PC-3 (cell line): ENCODE results near the gene CLCN5. TPM values are rescaled to one million over a fixed set of nuclear protein-coding genes. Genes with fewer than 3 reads are reported as not detected.

Experiments
- ATAC-seq: fragments of 200-7000 bp; cut with Tn5 transposase; 2 replicates; pipeline ENCODE4 v1.9.1; 2020; ENCODE audit warnings: mild to moderate bottlenecking, moderate library complexity
- BruUV-seq: library from RNA; stranded (reverse); fragments of 400-500 nt; replicated peaks from 2 replicates; lab custom pipeline; 2021; lab: Mats Ljungman, UMichigan
- CTCF ChIA-PET: fragments of 300-600 bp; sonication (Branson Sonifier 250); formaldehyde crosslinking; loops from one replicate; lab custom pipeline; 2022; ENCODE audit warnings: antibody characterized with exemption; lab: Charles Lee
- POLR2A ChIA-PET: fragments of 300-600 bp; sonication (Branson Sonifier 250); formaldehyde crosslinking; loops from one replicate; lab custom pipeline; 2022; ENCODE audit warnings: antibody characterized with exemption; ENCODE audit not compliant: unreplicated experiment; lab: Charles Lee
- DNase-seq: peaks from one replicate; pipeline ENCODE4 v3.0.0-alpha.2; 2015
- H2AFZ ChIP-seq: fragments of 300-600 bp; sonication (generic); 2 replicates; pipeline ENCODE4 v1.6.0; 2016; ENCODE audit warnings: antibody characterized with exemption, low read length
- H3F3A ChIP-seq: fragments of 300-600 bp; sonication (generic); one replicate; pipeline ENCODE4 v1.6.0; 2017; ENCODE audit warnings: antibody characterized with exemption, low read length, control low read depth, mild to moderate bottlenecking; ENCODE audit not compliant: unreplicated experiment
- H3K27ac ChIP-seq: fragments of 300-600 bp; sonication (generic); 2 replicates; pipeline ENCODE4 v1.5.1; 2016; ENCODE audit warnings: mild to moderate bottlenecking, low read length
- H3K27me3 ChIP-seq: fragments of 300-600 bp; sonication (generic); 2 replicates; pipeline ENCODE4 v1.6.1; 2016; ENCODE audit warnings: low read length, mixed read lengths
- H3K36me3 ChIP-seq: fragments of 300-600 bp; sonication (generic); 2 replicates; pipeline ENCODE4 v1.6.1; 2016; ENCODE audit warnings: low read depth, mixed run types, low read length, mixed read lengths
- H3K4me1 ChIP-seq: fragments of 300-600 bp; sonication (generic); 2 replicates; pipeline ENCODE4 v1.5.1; 2016; ENCODE audit warnings: low read length; ENCODE audit not compliant: insufficient read depth
- H3K4me2 ChIP-seq: fragments of 300-600 bp; sonication (generic); 2 replicates; pipeline ENCODE4 v1.6.0; 2016; ENCODE audit warnings: low read length
- H3K4me3 ChIP-seq: fragments of 300-600 bp; sonication (generic); 2 replicates; pipeline ENCODE4 v1.5.1; 2016; ENCODE audit warnings: mild to moderate bottlenecking, low read length, mixed read lengths
- H3K79me2 ChIP-seq: fragments of 300-600 bp; sonication (generic); 2 replicates; pipeline ENCODE4 v1.6.1; 2017; ENCODE audit warnings: low read length, mixed read lengths
- H3K9ac ChIP-seq: fragments of 300-600 bp; sonication (generic); 2 replicates; pipeline ENCODE4 v1.6.0; 2016; ENCODE audit warnings: mild to moderate bottlenecking, low read length
- H3K9me2 ChIP-seq: fragments of 300-600 bp; sonication (generic); replicated peaks from 2 replicates; pipeline ENCODE4 v1.6.1; 2016; ENCODE audit warnings: mixed run types, low read length, mixed read lengths
- H3K9me3 ChIP-seq: fragments of 300-600 bp; sonication (generic); 2 replicates; pipeline ENCODE4 v1.6.1; 2016; ENCODE audit warnings: low read length, mixed read lengths
- H4K20me1 ChIP-seq: fragments of 300-600 bp; sonication (generic); 2 replicates; pipeline ENCODE4 v1.6.1; 2016; ENCODE audit warnings: low read length, mixed read lengths
- CTCF ChIP-seq: fragments of 300-600 bp; sonication (generic); conservative IDR thresholded peaks from 2 replicates; pipeline ENCODE4 v1.5.1; 2017; ENCODE audit warnings: antibody characterized with exemption, low read depth, mild to moderate bottlenecking, low read length
- EZH2 ChIP-seq: fragments of 300-600 bp; sonication (generic); IDR thresholded peaks from one replicate; pipeline ENCODE4 v1.6.1; 2017; ENCODE audit warnings: antibody characterized with exemption, mild to moderate bottlenecking, low read length; ENCODE audit not compliant: unreplicated experiment
- EZH2phosphoT487 ChIP-seq: fragments of 300-600 bp; sonication (generic); IDR thresholded peaks from 2 replicates; pipeline ENCODE4 v1.6.1; 2018; ENCODE audit warnings: mild to moderate bottlenecking, antibody characterized with exemption, low read length, borderline replicate concordance
- intact Hi-C: fragments of 100-400 bp; cut with micrococcal nuclease; formaldehyde crosslinking; loops from 2 replicates; pipeline ENCODE4 v1.9.0; 2023
- total RNA-seq: library from RNA; depleted of rRNA; stranded (reverse); fragments of >200 nt; gene quantifications from 2 replicates; pipeline ENCODE4 v1.2.3, GENCODE V29; 2014

The CLCN5 gene
- total RNA-seq, 1 experiment from 2014 or later: 5.9 TPM

GRCh38 chrX:49934148-49934547 is 11.8 kb downstream of the CLCN5 start:
- H4K20me1 ChIP-seq: no peaks in the 10 kb centered on the region
- ChIA-PET CTCF (interaction anchor here (0.9 kb wide), 1 partner anchor 12 kb away, joined by 7 read pairs; the partner anchor contains the start of gene CLCN5), POLR2A (interaction anchor here (0.6 kb wide), 1 partner anchor 30 kb away, joined by 3 read pairs; no protein-coding TSS in a partner anchor)
- intact Hi-C loops: no loop called here
- no peaks in the 10 kb centered on the region for H3F3A ChIP-seq
- H3K9me2 ChIP-seq: no peaks in the 10 kb centered on the region
- ATAC-seq (peak; percentile 89), DNase-seq (peak; percentile 37)
- H3K9me3 ChIP-seq: no peaks in the 10 kb centered on the region
- peaks cover 23% of the 10 kb centered on the region for H3K4me1 ChIP-seq
- H2AFZ ChIP-seq: peak overlapping the region; percentile 39; the same call in 1 of the 2 replicates
- H3K9ac ChIP-seq: peak overlapping the region; percentile 26; the same call in 1 of the 2 replicates
- H3K4me2 ChIP-seq: peak overlapping the region; percentile 80
- no TSS peak for BruUV-seq
- no peaks in the 10 kb centered on the region for H3K79me2 ChIP-seq
- H3K27me3 ChIP-seq: no peaks in the 10 kb centered on the region
- H3K27ac ChIP-seq: peak overlapping the region; percentile 75
- H3K4me3 ChIP-seq: peak overlapping the region; percentile 49
- H3K36me3 ChIP-seq: no peaks in the 10 kb centered on the region
- TF ChIP-seq EZH2phosphoT487 (no peak), CTCF (no peak), EZH2 (no peak)

GRCh38 chrX:49934729-49935128 is 12.3 kb downstream of the CLCN5 start:
- Histone ChIP-seq H3F3A (no peaks in the 10 kb centered on the region), H3K27me3 (no peaks in the 10 kb centered on the region), H2AFZ (peak overlapping the region; percentile 39; the same call in 1 of the 2 replicates), H3K36me3 (no peaks in the 10 kb centered on the region), H3K27ac (peak overlapping the region; percentile 75), H3K4me2 (peak overlapping the region; percentile 80), H3K79me2 (no peaks in the 10 kb centered on the region), H3K9ac (peak overlapping the region; percentile 26; the same call in 1 of the 2 replicates), H3K9me3 (no peaks in the 10 kb centered on the region), H4K20me1 (no peaks in the 10 kb centered on the region), H3K9me2 (no peaks in the 10 kb centered on the region), H3K4me1 (peaks cover 23% of the 10 kb centered on the region), H3K4me3 (peak overlapping the region; percentile 49)
- no TSS peak for BruUV-seq
- intact Hi-C loops: no loop called here
- no peak for TF ChIP-seq CTCF
- no peak for TF ChIP-seq EZH2
- no peak for TF ChIP-seq EZH2phosphoT487
- DNase-seq (peak; percentile 49), ATAC-seq (peak; percentile 73)
- ChIA-PET POLR2A (interaction anchor here (0.7 kb wide), 1 partner anchor 12 kb away, joined by 6 read pairs; no protein-coding TSS in a partner anchor), CTCF (interaction anchor here (0.9 kb wide), 1 partner anchor 12 kb away, joined by 7 read pairs; the partner anchor contains the start of gene CLCN5)

- BruUV-seq: no TSS peak
- H3K4me3 ChIP-seq: no peak overlapping the region
- no peak overlapping the region for H3K4me2 ChIP-seq
- ATAC-seq (no peak), DNase-seq (no peak)
- no peaks in the 10 kb centered on the region for H3K9me2 ChIP-seq
- H3K9ac ChIP-seq: no peak overlapping the region
- no peaks in the 10 kb centered on the region for H3K79me2 ChIP-seq
- H4K20me1 ChIP-seq: no peaks in the 10 kb centered on the region
- no peaks in the 10 kb centered on the region for H3K4me1 ChIP-seq
- POLR2A ChIA-PET: no interaction called here
- H3K27ac ChIP-seq: no peak overlapping the region
- no peaks in the 10 kb centered on the region for H3K36me3 ChIP-seq
- H2AFZ ChIP-seq: no peak overlapping the region
- H3K27me3 ChIP-seq: no peaks in the 10 kb centered on the region
- intact Hi-C loops: no loop called here
- H3K9me3 ChIP-seq: no peaks in the 10 kb centered on the region
- H3F3A ChIP-seq: no peaks in the 10 kb centered on the region
- CTCF ChIA-PET: no interaction called here
- TF ChIP-seq CTCF (no peak), EZH2phosphoT487 (no peak), EZH2 (no peak)
Measured at GRCh38 chrX:49947781-49948180, 25.4 kb downstream of the CLCN5 start.
